WI38 (cell line): ENCODE results near the gene COLEC12.

Source experiments
- H3K4me3 ChIP-seq: 2 replicates; pipeline ENCODE4 v1.5.1; 2011; ENCODE audit warnings: low read depth, mild to moderate bottlenecking, control low read depth, low read length
- CTCF ChIP-seq: IDR thresholded peaks from 2 replicates; pipeline ENCODE4 v1.5.1; 2012; ENCODE audit warnings: low read depth, mild to moderate bottlenecking, control low read depth, low read length

The COLEC12 gene

GRCh38 chr18:377088-377487 lies 123.4 kb downstream of the COLEC12 start:
- H3K4me3 ChIP-seq: no peak overlapping the region
- TF ChIP-seq CTCF: no peak

GRCh38 chr18:376311-376710 lies 124.2 kb downstream of the COLEC12 start:
- no peak overlapping the region for H3K4me3 ChIP-seq
- TF ChIP-seq CTCF: no peak

DNA sequence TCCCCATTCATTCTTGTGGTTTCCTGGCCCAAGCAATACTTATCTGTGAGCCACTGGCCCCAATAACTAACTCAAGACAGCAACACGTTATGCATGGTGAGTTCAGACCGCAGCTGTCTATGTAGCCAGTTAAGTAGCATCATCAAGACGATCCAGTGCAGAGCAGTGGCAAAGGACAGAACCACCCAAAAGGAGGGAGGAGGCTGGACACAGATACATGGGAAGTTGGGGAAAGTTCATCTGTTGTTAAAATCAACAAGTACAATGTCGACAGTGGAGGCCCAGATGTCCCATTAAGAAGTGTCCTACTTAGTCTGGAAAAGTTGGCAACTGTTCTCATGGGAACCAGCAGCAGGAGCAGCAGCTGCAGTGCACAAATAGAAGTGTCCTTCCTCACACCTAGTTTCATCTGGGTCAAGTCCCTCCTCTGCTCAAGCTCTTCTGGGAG lies 125.8 kb downstream of the COLEC12 start:
- no peak overlapping the region for H3K4me3 ChIP-seq
- TF ChIP-seq CTCF: no peak

- TF ChIP-seq CTCF: no peak
- H3K4me3 ChIP-seq: no peak overlapping the region
These were observed 126.7 kb downstream of the COLEC12 start for GRCh38 chr18:373780-374179.

- H3K4me3 ChIP-seq: no peak overlapping the region
- TF ChIP-seq CTCF: no peak
These were observed 128.9 kb downstream of the COLEC12 start for GRCh38 chr18:371609-371982.

DNA sequence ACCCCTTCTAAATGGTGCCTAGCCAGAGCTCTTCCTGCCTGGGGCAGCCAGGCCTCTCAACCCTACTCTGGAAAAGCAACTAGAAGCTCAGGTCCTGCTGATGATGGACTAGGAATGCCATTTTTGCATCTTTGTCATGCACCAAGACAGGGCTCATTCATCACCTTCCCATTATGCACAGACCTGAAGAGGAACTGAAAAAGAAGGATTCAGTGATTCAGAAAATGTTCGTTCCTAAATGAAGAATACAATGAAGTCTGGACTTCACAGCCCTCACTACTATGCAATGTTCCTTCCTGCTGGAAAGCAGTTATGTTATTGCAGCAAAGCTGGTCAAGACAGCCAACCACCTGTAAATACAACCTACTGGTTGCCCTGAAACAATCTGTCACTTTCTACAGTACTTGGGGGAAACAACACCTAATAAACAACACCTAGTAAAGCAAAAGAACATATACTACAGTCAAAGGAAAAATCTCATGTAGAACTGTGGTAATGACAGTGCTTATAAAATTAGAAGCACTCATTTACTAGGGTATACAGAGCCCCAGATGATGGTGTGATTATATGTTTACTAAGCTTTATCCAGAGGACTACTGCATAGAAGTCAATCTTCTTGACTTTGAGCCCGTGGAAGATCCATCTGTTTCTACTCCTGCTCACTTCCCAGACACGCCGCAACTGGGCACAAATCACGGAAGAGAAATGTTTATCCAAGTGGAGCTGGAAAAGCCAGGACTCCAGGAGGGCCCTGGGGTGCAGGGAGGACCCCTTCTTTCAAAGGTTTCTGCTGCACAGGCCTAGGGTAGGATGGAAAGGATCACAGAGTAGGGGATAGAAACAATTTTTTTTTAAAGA lies 129.5 kb downstream of the COLEC12 start:
- TF ChIP-seq CTCF: no peak
- no peak overlapping the region for H3K4me3 ChIP-seq

GRCh38 chr18:369224-370015 lies 131.1 kb downstream of the COLEC12 start:
- no peak for TF ChIP-seq CTCF

More at GRCh38 chr18:369224-370015, 131.1 kb downstream of the COLEC12 start:
- H3K4me3 ChIP-seq: no peak overlapping the region
